Subcutaneous adipose tissue (tissue), 4 donors: ENCODE measurements around the gene RICTOR. TPM values are rescaled to one million over a fixed set of nuclear protein-coding genes. Genes with fewer than 3 reads are reported as not detected.

Experiments used
- total RNA-seq, 4 donors: library from RNA; depleted of rRNA; stranded (reverse); fragments of >200 nt; gene quantifications; one replicate each; pipeline ENCODE4 v1.1.0, GENCODE V29; 2016
- TF ChIP-seq, protein P1 (sequence below): fragments of 450-650 bp; IDR thresholded peaks from one replicate; pipeline ENCODE4 v1.5.1; 2016; ENCODE audit warnings: low read depth, mild to moderate bottlenecking, control low read depth, antibody characterized with exemption, moderate library complexity

The RICTOR gene
- total RNA-seq, 4 donors from 2014 or later, result 35.2 to 55.6 (median 39.3) TPM

DNA sequence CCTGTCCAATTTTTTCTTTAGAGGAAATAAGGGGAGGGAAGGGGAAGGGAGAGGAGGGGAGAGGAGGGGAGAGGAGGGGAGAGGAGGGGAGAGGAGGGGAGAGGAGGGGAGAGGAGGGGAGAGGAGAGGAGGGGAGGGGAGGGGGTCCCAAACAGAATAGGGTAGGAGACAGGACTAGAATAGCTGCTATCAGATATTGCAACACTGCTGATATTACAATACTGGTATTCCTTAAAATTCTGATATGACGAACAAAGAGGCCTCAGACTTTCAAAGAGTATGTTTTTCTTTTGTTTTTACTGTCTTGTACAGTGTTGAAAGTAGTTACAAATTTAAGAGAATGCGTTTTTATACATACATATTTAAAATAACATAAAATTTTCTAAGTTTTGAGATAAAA is 67.5 kb downstream of the RICTOR start:
- TF ChIP-seq, protein P1, sequence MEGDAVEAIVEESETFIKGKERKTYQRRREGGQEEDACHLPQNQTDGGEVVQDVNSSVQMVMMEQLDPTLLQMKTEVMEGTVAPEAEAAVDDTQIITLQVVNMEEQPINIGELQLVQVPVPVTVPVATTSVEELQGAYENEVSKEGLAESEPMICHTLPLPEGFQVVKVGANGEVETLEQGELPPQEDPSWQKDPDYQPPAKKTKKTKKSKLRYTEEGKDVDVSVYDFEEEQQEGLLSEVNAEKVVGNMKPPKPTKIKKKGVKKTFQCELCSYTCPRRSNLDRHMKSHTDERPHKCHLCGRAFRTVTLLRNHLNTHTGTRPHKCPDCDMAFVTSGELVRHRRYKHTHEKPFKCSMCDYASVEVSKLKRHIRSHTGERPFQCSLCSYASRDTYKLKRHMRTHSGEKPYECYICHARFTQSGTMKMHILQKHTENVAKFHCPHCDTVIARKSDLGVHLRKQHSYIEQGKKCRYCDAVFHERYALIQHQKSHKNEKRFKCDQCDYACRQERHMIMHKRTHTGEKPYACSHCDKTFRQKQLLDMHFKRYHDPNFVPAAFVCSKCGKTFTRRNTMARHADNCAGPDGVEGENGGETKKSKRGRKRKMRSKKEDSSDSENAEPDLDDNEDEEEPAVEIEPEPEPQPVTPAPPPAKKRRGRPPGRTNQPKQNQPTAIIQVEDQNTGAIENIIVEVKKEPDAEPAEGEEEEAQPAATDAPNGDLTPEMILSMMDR, result no peak

DNA sequence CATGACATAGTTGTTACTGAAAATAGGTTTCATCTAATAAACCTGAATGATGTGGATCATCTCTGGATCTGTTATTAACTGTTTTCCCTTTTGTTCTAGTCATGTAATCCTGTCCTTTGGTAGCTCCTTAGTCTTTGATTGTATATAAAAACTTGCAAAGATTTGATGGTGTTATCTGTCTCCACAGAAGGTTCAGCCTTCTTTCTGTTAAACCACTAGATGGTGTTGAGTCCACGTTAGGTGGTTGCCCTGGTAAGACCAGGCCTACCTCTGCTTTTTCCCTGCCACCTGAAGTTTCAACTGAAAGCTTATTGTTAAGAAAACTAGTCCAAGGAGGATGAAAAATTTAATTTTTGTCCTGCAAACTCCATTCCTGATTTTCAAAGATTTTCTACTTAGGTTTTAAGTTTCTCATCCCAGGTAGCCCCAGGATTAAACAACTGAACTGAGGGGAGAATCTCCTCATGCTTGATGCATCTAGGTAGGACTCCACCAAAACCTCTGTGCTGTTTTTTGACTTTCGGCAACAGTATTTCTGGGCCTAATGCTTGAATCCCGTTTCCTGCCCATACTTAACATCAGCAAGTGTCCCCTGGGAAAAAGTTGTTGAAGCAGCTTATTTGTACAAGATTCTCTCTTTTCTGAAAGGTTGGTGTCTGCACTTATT is 68.5 kb downstream of the RICTOR start:
- TF ChIP-seq, protein P1, result no peak

DNA sequence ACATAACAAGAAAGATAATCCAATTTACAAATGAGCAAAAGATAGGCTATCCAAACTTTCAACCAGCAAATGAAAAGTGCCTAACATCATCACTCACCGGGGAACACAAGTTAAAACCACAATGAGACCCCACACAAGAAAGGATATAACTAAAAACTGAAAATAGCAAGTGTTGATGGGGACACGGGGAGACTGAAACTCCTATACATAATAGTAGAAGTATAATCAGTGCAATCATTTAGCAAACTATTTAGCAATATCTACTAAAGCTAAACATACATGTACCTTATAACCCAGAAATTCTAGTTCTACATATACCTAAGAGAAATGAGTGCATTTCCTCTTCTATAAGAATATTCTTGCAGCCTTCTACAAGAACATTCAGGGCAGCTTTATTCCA is 72.5 kb downstream of the RICTOR start:
- TF ChIP-seq, protein P1, result no peak

DNA sequence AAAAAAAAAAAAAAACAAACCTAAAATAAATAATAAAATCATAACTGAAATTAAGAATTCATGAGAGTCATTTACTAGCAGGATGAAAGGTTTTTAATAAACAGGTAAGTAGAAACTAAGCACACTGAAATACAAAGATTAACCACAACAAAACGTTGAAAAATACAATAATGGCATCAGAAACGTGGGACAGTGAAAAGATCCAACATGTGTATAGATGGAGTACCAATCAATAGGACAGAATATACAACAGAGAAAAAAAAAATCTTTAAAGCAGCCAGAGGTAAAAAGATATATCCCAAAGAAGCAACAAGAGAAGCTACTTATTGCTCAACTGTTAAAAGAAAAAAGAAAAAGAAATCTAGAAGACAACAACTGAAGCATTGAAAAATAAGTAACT is 75.2 kb downstream of the RICTOR start:
- TF ChIP-seq, protein P1, result no peak

DNA sequence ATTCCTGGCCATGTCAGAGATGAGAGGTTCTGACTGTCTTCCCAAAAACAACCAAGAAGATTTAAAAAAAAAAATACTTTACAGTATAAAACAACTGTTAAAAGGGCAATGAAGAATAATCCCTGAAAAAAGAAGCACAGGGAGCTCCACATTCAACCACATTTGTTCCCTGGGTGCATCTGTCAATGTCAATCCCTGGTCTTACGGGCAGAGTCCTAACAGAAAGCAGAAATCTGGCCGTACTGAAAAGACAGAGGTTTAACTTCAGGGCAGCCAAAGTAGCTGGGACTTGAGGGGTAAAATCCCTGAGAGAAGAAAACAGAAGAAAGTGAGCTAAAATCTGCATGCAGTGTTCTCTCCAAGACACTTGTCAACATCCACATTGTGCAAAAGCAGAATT is 76.6 kb downstream of the RICTOR start:
- TF ChIP-seq, protein P1, result no peak

DNA sequence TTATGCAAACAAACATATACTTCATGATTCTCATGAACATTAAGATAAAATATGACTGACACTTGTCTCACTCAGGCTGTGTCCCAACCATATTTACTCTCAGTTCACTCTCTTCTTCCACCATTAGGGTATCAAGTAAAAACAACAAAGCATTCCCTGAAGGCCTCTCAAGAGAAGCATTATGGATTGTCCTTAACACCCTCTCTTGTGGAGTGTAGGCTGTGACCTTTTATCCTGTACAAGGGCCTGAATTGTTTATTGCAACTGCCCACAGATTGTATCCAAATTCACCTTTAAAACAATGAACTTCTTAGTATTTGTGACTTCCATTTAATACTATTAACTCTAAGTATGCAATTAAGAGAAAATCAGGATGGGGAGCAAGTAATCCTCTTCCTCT is 78.1 kb downstream of the RICTOR start:
- TF ChIP-seq, protein P1, result no peak

DNA sequence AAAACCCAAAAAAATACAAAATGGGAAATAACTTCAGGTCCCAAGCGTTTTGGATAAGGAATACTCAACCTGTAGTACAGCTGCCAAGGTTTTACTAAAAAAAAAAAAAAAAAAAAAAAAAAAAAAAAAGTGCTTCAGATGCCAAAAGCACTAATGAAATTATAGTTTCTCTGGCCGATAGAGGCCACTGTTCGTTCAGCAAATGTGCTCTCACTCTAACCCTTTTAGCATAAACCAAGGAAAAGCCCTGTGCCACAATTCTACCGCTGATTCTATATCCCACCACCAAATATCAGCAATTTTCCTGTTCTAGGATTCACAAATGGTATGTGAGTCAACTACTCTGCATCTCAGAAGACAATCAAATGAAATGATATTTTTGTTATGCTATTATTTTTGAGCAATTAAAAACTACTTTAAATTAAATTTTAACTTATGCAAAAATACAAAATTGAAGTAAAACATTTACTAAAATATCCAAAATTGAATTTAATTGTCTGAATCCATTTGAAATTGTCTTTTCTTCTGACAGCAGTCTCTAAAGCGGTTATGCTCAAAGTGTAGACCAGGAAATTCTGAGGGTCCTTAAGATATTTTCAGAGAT is 79.8 kb downstream of the RICTOR start:
- TF ChIP-seq, protein P1, result no peak
